H1 (cell line): ENCODE measurements around the gene EPHB1. TPM values are rescaled to one million over a fixed set of nuclear protein-coding genes. Genes with fewer than 3 reads are reported as not detected.

Source experiments
- CTCF ChIA-PET: fragments of 300-600 bp; sonication (Branson Sonifier 250); formaldehyde crosslinking; loops from one replicate; lab custom pipeline; 2021; ENCODE audit not compliant: partially characterized antibody; lab: Charles Lee
- POLR2A ChIA-PET: fragments of 300-600 bp; sonication (Branson Sonifier 250); formaldehyde crosslinking; loops from one replicate; lab custom pipeline; 2021; ENCODE audit warnings: inconsistent platforms; ENCODE audit not compliant: partially characterized antibody; lab: Charles Lee
- DNase-seq, 2 experiments: peaks; one replicate each; pipeline versions ENCODE4 v3.0.0 to v3.0.0-alpha.2; 2010 to 2022; ENCODE audit warnings: low spot score in 2 of 2, low read depth in 1 of 2, mixed read lengths in 1 of 2
- FAIRE-seq: peaks from 2 replicates; lab custom pipeline; 2011; peaks lifted over from hg19 to GRCh38; lab: Jason Lieb, UNC
- H2AFZ ChIP-seq: 2 replicates; pipeline ENCODE4 v1.8.1; 2012; ENCODE audit warnings: low read length, inconsistent platforms
- H2AK5ac ChIP-seq: 2 replicates; pipeline ENCODE4 v1.6.1; 2013; ENCODE audit warnings: low read depth, low read length
- H2BK120ac ChIP-seq: replicated peaks from 2 replicates; pipeline ENCODE3; 2013; ENCODE audit warnings: low read depth, low read length, inconsistent platforms
- H2BK12ac ChIP-seq: 2 replicates; pipeline ENCODE4 v1.6.1; 2013; ENCODE audit warnings: low read depth, low read length
- H2BK15ac ChIP-seq: 2 replicates; pipeline ENCODE4 v1.6.1; 2013; ENCODE audit warnings: low read length
- H2BK20ac ChIP-seq: 2 replicates; pipeline ENCODE4 v1.6.1; 2013; ENCODE audit warnings: low read length
- H2BK5ac ChIP-seq: 2 replicates; pipeline ENCODE4 v1.6.1; 2013; ENCODE audit warnings: low read depth, low read length
- H3K14ac ChIP-seq: 2 replicates; pipeline ENCODE4 v1.6.1; 2013; ENCODE audit warnings: inconsistent platforms; ENCODE audit not compliant: insufficient read length
- H3K18ac ChIP-seq: 2 replicates; pipeline ENCODE4 v1.6.1; 2013; ENCODE audit warnings: low read length; ENCODE audit errors: extremely low read depth
- H3K23ac ChIP-seq: 2 replicates; pipeline ENCODE4 v1.6.1; 2013; ENCODE audit warnings: inconsistent platforms; ENCODE audit not compliant: insufficient read length
- H3K23me2 ChIP-seq: 2 replicates; pipeline ENCODE4 v1.6.1; 2013; ENCODE audit warnings: low read depth, low read length
- H3K27ac ChIP-seq: 2 replicates; pipeline ENCODE4 v1.6.1; 2011; ENCODE audit warnings: low read depth, low read length, inconsistent platforms
- H3K27me3 ChIP-seq, 4 experiments: replicated peaks in 1 of 4; 1 replicate in 1 of 4; 2 replicates in 3 of 4; pipeline versions ENCODE4 v1.6.1 to v1.8.1; 2011 to 2013; ENCODE audit warnings: low read length in 3 of 4, mild to moderate bottlenecking in 3 of 4, inconsistent platforms in 2 of 4, mixed read lengths in 2 of 4, moderate library complexity in 1 of 4; ENCODE audit not compliant: control insufficient read depth in 3 of 4, insufficient read depth in 3 of 4; ENCODE audit errors: extremely low read depth in 1 of 4
- H3K36me3 ChIP-seq, 4 experiments: 2 replicates each; pipeline versions ENCODE4 v1.6.1 to v1.8.1; 2011 to 2013; ENCODE audit warnings: mild to moderate bottlenecking in 4 of 4, low read length in 3 of 4, moderate library complexity in 2 of 4, control low read depth in 1 of 4, inconsistent platforms in 1 of 4; ENCODE audit not compliant: insufficient read depth in 4 of 4, control insufficient read depth in 2 of 4
- H3K4ac ChIP-seq: replicated peaks from 2 replicates; pipeline ENCODE3; 2013; ENCODE audit warnings: low read length, low read depth, mixed read lengths, inconsistent platforms; ENCODE audit not compliant: insufficient read length
- H3K4me1 ChIP-seq, 4 experiments: replicated peaks in 1 of 4; 1 replicate in 1 of 4; 2 replicates in 3 of 4; pipeline versions ENCODE4 v1.6.1 to v1.8.1; 2011 to 2013; ENCODE audit warnings: low read length in 3 of 4, inconsistent platforms in 2 of 4, mixed read lengths in 1 of 4; ENCODE audit not compliant: insufficient read depth in 4 of 4, control insufficient read depth in 3 of 4
- H3K4me2 ChIP-seq, 2 experiments: 2 replicates each; pipeline versions ENCODE4 v1.6.1 to v1.8.1; 2011 to 2013; ENCODE audit warnings: low read depth in 2 of 2, low read length in 2 of 2, control low read depth in 1 of 2, inconsistent platforms in 1 of 2, mild to moderate bottlenecking in 1 of 2; ENCODE audit not compliant: insufficient read depth in 1 of 2
- H3K4me3 ChIP-seq, 4 experiments: fragments of 200-600, 300-600 bp in 1 of 4; sonication (generic), shearing (Covaris generic), sonication (Bioruptor Twin) in 1 of 4; 2 replicates each; pipeline versions ENCODE4 v1.5.1 to v1.8.1; 2011 to 2016; ENCODE audit warnings: low read length in 4 of 4, low read depth in 3 of 4, control low read depth in 2 of 4, inconsistent platforms in 2 of 4, mild to moderate bottlenecking in 2 of 4, mixed read lengths in 1 of 4, moderate library complexity in 1 of 4; ENCODE audit not compliant: insufficient read depth in 2 of 4; ENCODE audit errors: extremely low read depth in 1 of 4
- H3K56ac ChIP-seq: replicated peaks from 2 replicates; pipeline ENCODE3; 2013; ENCODE audit warnings: low read depth, mild to moderate bottlenecking, mixed read lengths, low read length, inconsistent platforms; ENCODE audit not compliant: insufficient read length
- H3K79me1 ChIP-seq: 2 replicates; pipeline ENCODE4 v1.6.1; 2013; ENCODE audit warnings: low read depth, low read length, control low read depth
- H3K79me2 ChIP-seq, 2 experiments: 2 replicates each; pipeline versions ENCODE4 v1.6.1 to v1.8.1; 2012 to 2013; ENCODE audit warnings: low read length in 2 of 2, mild to moderate bottlenecking in 2 of 2, inconsistent platforms in 1 of 2; ENCODE audit not compliant: insufficient read depth in 2 of 2, control insufficient read depth in 1 of 2
- H3K9ac ChIP-seq, 4 experiments: replicated peaks in 1 of 4; 1 replicate in 1 of 4; 2 replicates in 3 of 4; pipeline versions ENCODE4 v1.6.1 to v1.8.1; 2011 to 2013; ENCODE audit warnings: low read depth in 3 of 4, low read length in 3 of 4, control low read depth in 2 of 4, mild to moderate bottlenecking in 2 of 4, moderate library complexity in 2 of 4, inconsistent platforms in 1 of 4; ENCODE audit errors: extremely low read depth in 1 of 4
- H3K9me3 ChIP-seq, 2 experiments: 2 replicates each; pipeline versions ENCODE4 v1.6.1 to v1.8.1; 2012 to 2013; ENCODE audit warnings: mild to moderate bottlenecking in 2 of 2, moderate library complexity in 2 of 2, control low read depth in 1 of 2, inconsistent platforms in 1 of 2, low read depth in 1 of 2, low read length in 1 of 2, mixed read lengths in 1 of 2; ENCODE audit not compliant: insufficient read depth in 2 of 2
- H4K20me1 ChIP-seq, 2 experiments: replicated peaks in 1 of 2; 2 replicates each; pipeline versions ENCODE3 to v1.8.1; 2011 to 2013; ENCODE audit warnings: inconsistent platforms in 2 of 2, low read length in 2 of 2, mild to moderate bottlenecking in 1 of 2; ENCODE audit not compliant: insufficient read depth in 2 of 2, control insufficient read depth in 1 of 2
- H4K5ac ChIP-seq: 2 replicates; pipeline ENCODE4 v1.6.1; 2013; ENCODE audit warnings: low read length, low read depth, mixed read lengths, inconsistent platforms; ENCODE audit not compliant: insufficient read length
- H4K8ac ChIP-seq: 2 replicates; pipeline ENCODE4 v1.8.0; 2013; ENCODE audit warnings: mild to moderate bottlenecking, moderate library complexity, low read length, inconsistent platforms; ENCODE audit not compliant: insufficient read depth; ENCODE audit errors: extremely low read depth
- H4K91ac ChIP-seq: replicated peaks from 2 replicates; pipeline ENCODE3; 2013; ENCODE audit warnings: low read length, mixed read lengths, inconsistent platforms; ENCODE audit not compliant: insufficient read length
- BRCA1 ChIP-seq: IDR thresholded peaks from 2 replicates; pipeline ENCODE4 v1.6.1; 2012; ENCODE audit warnings: low read depth, low read length, improper control_type of control experiment
- HDAC2 ChIP-seq, 2 experiments: fragments of 300-600 bp in 1 of 2; sonication (generic) in 1 of 2; IDR thresholded peaks; 2 replicates each; pipeline ENCODE4 v1.6.1; 2011 to 2012; ENCODE audit warnings: low read depth in 2 of 2, low read length in 2 of 2, mild to moderate bottlenecking in 2 of 2, moderate library complexity in 2 of 2, borderline replicate concordance in 1 of 2, inconsistent platforms in 1 of 2
- RXRA ChIP-seq: IDR thresholded peaks from 2 replicates; pipeline ENCODE4 v1.6.1; 2011; ENCODE audit warnings: low read depth, mild to moderate bottlenecking, low read length, moderate library complexity; ENCODE audit not compliant: insufficient read depth
- SIN3A ChIP-seq, 2 experiments: IDR thresholded peaks in 1 of 2; conservative IDR thresholded peaks in 1 of 2; 2 replicates each; pipeline ENCODE4 v1.6.1; 2011 to 2012; ENCODE audit warnings: low read length in 2 of 2, improper control_type of control experiment in 1 of 2, low read depth in 1 of 2, mild to moderate bottlenecking in 1 of 2
- SIRT6 ChIP-seq: IDR thresholded peaks from one replicate; pipeline ENCODE4 v1.7.1; 2012; ENCODE audit warnings: low read length, inconsistent platforms
- SP1 ChIP-seq: IDR thresholded peaks from 2 replicates; pipeline ENCODE4 v1.6.1; 2011; ENCODE audit warnings: low read depth, low read length
- SUZ12 ChIP-seq: fragments of 200-600 bp; sonication (generic); IDR thresholded peaks from 2 replicates; pipeline ENCODE4 v1.6.1; 2012; ENCODE audit warnings: mild to moderate bottlenecking, inconsistent platforms, low read length, moderate library complexity, mixed read lengths
- WGBS, 2 experiments: shearing (Covaris generic) in 1 of 2; methylation state at CpG; one replicate each; pipeline versions ENCODE4 v1.1.6 to v1.1.7; 2013 to 2015; ENCODE audit warnings: low lambda C conversion rate in 2 of 2, mixed read lengths in 2 of 2, inconsistent platforms in 1 of 2, low coverage in 1 of 2, missing lambda C conversion rate in 1 of 2; ENCODE audit not compliant: insufficient replicate concordance in 2 of 2, insufficient coverage in 1 of 2, insufficient read length in 1 of 2; ENCODE audit errors: extremely low coverage in 1 of 2, missing lambda C conversion rate in 1 of 2; 5-methylcytosine and 5-hydroxymethylcytosine counted together
- polyA plus RNA-seq, 7 experiments: library from polyadenylated mRNA; depleted of rRNA in 3 of 7; stranded (reverse) in 5 of 7; unstranded in 2 of 7; fragments of >200 nt in 5 of 7; fragments of 200-250 nt in 2 of 7; gene quantifications; 1 replicate in 5 of 7; 2 replicates in 1 of 7; 4 replicates in 1 of 7; pipeline versions ENCODE4 v1.2.1 to v1.2.3, GENCODE V29; 2011 to 2013; ENCODE audit warnings: missing spikeins in 2 of 7, mixed read lengths in 2 of 7
- total RNA-seq: library from RNA; stranded (reverse); fragmentation: NEBNext Ultra II Directional; extraction: Animal tissue kit (Norgen Biotek cat#: 25700); gene quantifications from 2 replicates; pipeline ENCODE4 v1.2.1, GENCODE V29; 2021
- TF ChIP-seq, protein P1 (sequence below): IDR thresholded peaks from 2 replicates; pipeline ENCODE4 v1.6.1; 2011; ENCODE audit warnings: low read length, improper control_type of control experiment

Gene EPHB1
- total and polyA plus RNA-seq, 2 of the 8 experiments (the other 6 are each of a cell fraction or from before 2014, with no cell fraction given): 3.5 to 5.9 TPM

DNA sequence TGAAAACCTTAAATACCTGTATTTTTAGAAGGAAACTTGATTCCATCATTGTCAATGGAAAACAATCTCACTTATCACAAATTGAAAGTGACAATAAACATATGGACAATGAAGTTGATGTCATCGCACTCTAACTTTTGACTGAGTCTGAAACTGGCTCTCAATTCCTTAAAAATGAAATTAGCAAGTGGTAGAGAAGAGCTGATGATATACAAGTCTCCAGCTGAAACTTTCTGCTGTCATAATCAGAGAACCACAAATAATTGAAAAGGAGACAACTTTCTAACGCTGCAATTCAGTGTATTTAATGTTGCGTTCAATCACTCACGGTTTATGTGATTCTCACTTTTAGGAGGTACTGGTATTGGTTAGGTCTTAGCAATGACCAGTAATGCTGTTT, 37.5 kb downstream of the EPHB1 start:
- ChIA-PET CTCF (interaction anchor here (0.7 to 1.3 kb wide), 3 partner anchors 36 to 40 kb away, joined by 3 to 4 read pairs (median 3); partner anchors contain the start of gene EPHB1), POLR2A (no interaction called here)
- H2BK120ac ChIP-seq: no peak overlapping the region
- H3K4me1 ChIP-seq: no peaks in the 10 kb centered on the region
- FAIRE-seq (no peak), DNase-seq (no peak)
- H3K79me2 ChIP-seq: no peaks in the 10 kb centered on the region
- H3K27me3 ChIP-seq: no peaks in the 10 kb centered on the region
- no peak overlapping the region for H3K18ac ChIP-seq
- no peak overlapping the region for H3K23ac ChIP-seq
- no peak overlapping the region for H2AK5ac ChIP-seq
- no peak overlapping the region for H3K14ac ChIP-seq
- no peaks in the 10 kb centered on the region; the same call in 1 of the 2 replicates for H3K79me1 ChIP-seq
- TF ChIP-seq BRCA1: no peak
- TF ChIP-seq SIRT6: no peak
- TF ChIP-seq SUZ12: no peak
- no peak for TF ChIP-seq SIN3A (conservative IDR thresholded peaks at IDR 0.05 in 1 of 2, IDR thresholded peaks at IDR 0.05 in 1 of 2; ENCODE audit: low read depth in 1 of 2, low read length in 2 of 2)
- TF ChIP-seq RXRA: no peak
- TF ChIP-seq SP1: no peak
- TF ChIP-seq, protein P1, sequence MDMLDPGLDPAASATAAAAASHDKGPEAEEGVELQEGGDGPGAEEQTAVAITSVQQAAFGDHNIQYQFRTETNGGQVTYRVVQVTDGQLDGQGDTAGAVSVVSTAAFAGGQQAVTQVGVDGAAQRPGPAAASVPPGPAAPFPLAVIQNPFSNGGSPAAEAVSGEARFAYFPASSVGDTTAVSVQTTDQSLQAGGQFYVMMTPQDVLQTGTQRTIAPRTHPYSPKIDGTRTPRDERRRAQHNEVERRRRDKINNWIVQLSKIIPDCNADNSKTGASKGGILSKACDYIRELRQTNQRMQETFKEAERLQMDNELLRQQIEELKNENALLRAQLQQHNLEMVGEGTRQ: no peak
- TF ChIP-seq HDAC2 (IDR thresholded peaks at IDR 0.05; ENCODE audit: borderline replicate concordance in 1 of 2, low read depth in 2 of 2, low read length in 2 of 2): no peak
- no peak overlapping the region for H2AFZ ChIP-seq
- H3K56ac ChIP-seq: no peak overlapping the region
- H4K20me1 ChIP-seq: peaks cover 0 to 2% of the 10 kb centered on the region in 2 experiments
- no peaks in the 10 kb centered on the region for H3K23me2 ChIP-seq
- no peak overlapping the region for H2BK20ac ChIP-seq
- no peak overlapping the region for H2BK15ac ChIP-seq
- H3K4ac ChIP-seq: no peak overlapping the region
- no peaks in the 10 kb centered on the region for H3K36me3 ChIP-seq
- H4K8ac ChIP-seq: no peak overlapping the region
- H3K9me3 ChIP-seq: no peaks in the 10 kb centered on the region
- WGBS, 2 experiments: 81% methylated on average over 4 of the region's 4 CpGs; no CpG with 5 or more reads in 1 of the 2 experiments
- no peak overlapping the region for H2BK12ac ChIP-seq
- no peak overlapping the region for H3K4me3 ChIP-seq
- H2BK5ac ChIP-seq: no peak overlapping the region
- no peak overlapping the region for H3K27ac ChIP-seq
- H4K5ac ChIP-seq: no peak overlapping the region
- H3K4me2 ChIP-seq: no peak overlapping the region
- H4K91ac ChIP-seq: no peak overlapping the region
- H3K9ac ChIP-seq: no peak overlapping the region
